Stimulated activated CD4-positive, alpha-beta T cell treated with anti-CD3 and anti-CD28 coated beads, Interleukin-15, amount 100 ng/mL, for 48 hours (primary cell): ENCODE results near the gene TRAF3.
A peak's percentile ranks its signal among the peaks of the same experiment; 100 is the strongest.
"Not testable (repeated sequence)": the region's sequence is repeated elsewhere in the genome, so short reads cannot be mapped to it uniquely, and the experiment has no call there.

ENCODE experiments used
- DNase-seq, 2 donors: peaks; one replicate each; pipeline ENCODE4 v3.0.0-alpha.2; 2020; ENCODE audit warnings: low read depth in 2 of 2

Gene TRAF3

GRCh38 chr14:102805941-102806340 lies 28.7 kb downstream of the TRAF3 start:
- no peak for DNase-seq

- no peak for DNase-seq
Observed at GRCh38 chr14:102806447-102806846, 29.2 kb downstream of the TRAF3 start.

- DNase-seq = no peak
Observed at GRCh38 chr14:102807013-102807406, 29.8 kb downstream of the TRAF3 start.

GRCh38 chr14:102809870-102810269 lies 32.6 kb downstream of the TRAF3 start:
- no peak for DNase-seq

GRCh38 chr14:102810523-102810922 lies 33.3 kb downstream of the TRAF3 start:
- no peak for DNase-seq

GRCh38 chr14:102811254-102811963 lies 34.2 kb downstream of the TRAF3 start:
- no peak for DNase-seq

- DNase-seq = no peak
Observed at GRCh38 chr14:102811971-102812370, 34.7 kb downstream of the TRAF3 start.

GRCh38 chr14:102813691-102814090 lies 36.4 kb downstream of the TRAF3 start:
- no peak for DNase-seq

- DNase-seq = no peak
Observed at GRCh38 chr14:102817318-102817717, 40.1 kb downstream of the TRAF3 start.

GRCh38 chr14:102817942-102818940 lies 41.0 kb downstream of the TRAF3 start:
- no peak for DNase-seq

GRCh38 chr14:102819176-102819628 lies 42.0 kb downstream of the TRAF3 start:
- peak; percentile 75 to 78 for DNase-seq

GRCh38 chr14:102819747-102820330 lies 42.6 kb downstream of the TRAF3 start:
- no peak for DNase-seq

- no peak for DNase-seq
Observed at GRCh38 chr14:102821252-102821651, 44.0 kb downstream of the TRAF3 start.

GRCh38 chr14:102822311-102822863 lies 45.1 kb downstream of the TRAF3 start:
- DNase-seq = peak; percentile 56 to 62

- DNase-seq = not testable (repeated sequence)
Observed at GRCh38 chr14:102822887-102823286, 45.6 kb downstream of the TRAF3 start.

GRCh38 chr14:102823546-102823945 lies 46.3 kb downstream of the TRAF3 start:
- DNase-seq = no peak

GRCh38 chr14:102824832-102825231 lies 47.6 kb downstream of the TRAF3 start:
- no peak for DNase-seq

- no peak for DNase-seq
Observed at GRCh38 chr14:102825307-102826095, 48.3 kb downstream of the TRAF3 start.

- DNase-seq = no peak
Observed at GRCh38 chr14:102826161-102826560, 48.9 kb downstream of the TRAF3 start.

GRCh38 chr14:102826751-102827675 lies 49.8 kb downstream of the TRAF3 start:
- no peak for DNase-seq
